GM13977 (cell line): ENCODE results near the gene DDR2.

Experiments used
- DNase-seq: peaks from one replicate; pipeline ENCODE4 v3.0.0; 2012; ENCODE audit warnings: low spot score
- in situ Hi-C: fragments of 300-500 bp; cut with MboI; formaldehyde crosslinking; loops from one replicate; pipeline ENCODE4 v1.12.0; 2022; ENCODE audit warnings: low sequenced_read_pairs, low pct_unique_long_range_greater_than_20kb, mixed read lengths, inconsistent platforms; ENCODE audit not compliant: unreplicated experiment
- TF ChIP-seq, protein P1 (sequence below): IDR thresholded peaks from 2 replicates; pipeline ENCODE4 v1.5.1; 2012; ENCODE audit warnings: mild to moderate bottlenecking, control low read depth; ENCODE audit not compliant: insufficient read depth; ENCODE audit errors: extremely low read depth, missing control alignments

DDR2 gene

DNA sequence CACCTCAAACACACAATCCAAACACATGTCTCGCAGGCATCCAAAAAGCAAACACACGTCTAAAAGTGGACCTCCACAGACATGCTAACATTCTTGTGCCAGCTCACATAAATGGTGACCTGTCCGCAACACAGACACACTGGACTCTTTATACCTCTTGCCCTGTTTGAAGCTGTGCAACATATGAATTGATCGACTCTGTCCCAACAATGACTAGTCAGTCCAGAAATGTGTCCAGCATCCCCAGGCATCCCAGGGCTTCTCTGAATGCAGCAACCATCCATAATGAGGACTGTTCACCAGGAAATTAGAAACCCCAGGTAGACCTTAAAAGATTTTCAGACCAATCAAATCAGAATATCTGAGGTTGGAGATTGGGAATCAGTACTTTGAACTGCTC is 3.2 kb downstream of the DDR2 start:
- TF ChIP-seq, protein P1, sequence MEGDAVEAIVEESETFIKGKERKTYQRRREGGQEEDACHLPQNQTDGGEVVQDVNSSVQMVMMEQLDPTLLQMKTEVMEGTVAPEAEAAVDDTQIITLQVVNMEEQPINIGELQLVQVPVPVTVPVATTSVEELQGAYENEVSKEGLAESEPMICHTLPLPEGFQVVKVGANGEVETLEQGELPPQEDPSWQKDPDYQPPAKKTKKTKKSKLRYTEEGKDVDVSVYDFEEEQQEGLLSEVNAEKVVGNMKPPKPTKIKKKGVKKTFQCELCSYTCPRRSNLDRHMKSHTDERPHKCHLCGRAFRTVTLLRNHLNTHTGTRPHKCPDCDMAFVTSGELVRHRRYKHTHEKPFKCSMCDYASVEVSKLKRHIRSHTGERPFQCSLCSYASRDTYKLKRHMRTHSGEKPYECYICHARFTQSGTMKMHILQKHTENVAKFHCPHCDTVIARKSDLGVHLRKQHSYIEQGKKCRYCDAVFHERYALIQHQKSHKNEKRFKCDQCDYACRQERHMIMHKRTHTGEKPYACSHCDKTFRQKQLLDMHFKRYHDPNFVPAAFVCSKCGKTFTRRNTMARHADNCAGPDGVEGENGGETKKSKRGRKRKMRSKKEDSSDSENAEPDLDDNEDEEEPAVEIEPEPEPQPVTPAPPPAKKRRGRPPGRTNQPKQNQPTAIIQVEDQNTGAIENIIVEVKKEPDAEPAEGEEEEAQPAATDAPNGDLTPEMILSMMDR = no peak
- in situ Hi-C loops = no loop called here
- DNase-seq = no peak

- TF ChIP-seq, protein P1 = no peak
- in situ Hi-C loops = no loop called here
- DNase-seq = peak; percentile 6
These were observed 7.5 kb downstream of the DDR2 start for GRCh38 chr1:162639718-162640117.

DNA sequence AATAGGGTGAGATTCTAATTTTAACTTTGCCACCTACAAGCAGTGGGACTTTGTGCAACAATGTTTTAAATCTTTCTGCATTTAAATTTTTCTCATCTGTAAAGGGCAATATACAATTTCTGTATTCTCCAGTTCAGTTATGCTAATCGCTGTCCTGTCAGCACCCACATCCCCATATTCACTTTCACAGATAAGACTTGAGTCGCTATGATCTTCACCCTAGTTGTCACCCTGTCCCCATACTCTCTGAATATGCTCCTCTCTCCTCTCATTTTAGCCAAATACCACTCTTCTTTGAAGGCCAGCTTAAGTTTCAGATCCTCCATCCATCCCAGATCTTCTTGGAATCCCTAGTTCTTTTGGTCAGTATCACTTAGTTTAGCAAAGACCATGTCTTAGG is 8.8 kb downstream of the DDR2 start:
- TF ChIP-seq, protein P1 = no peak
- DNase-seq = no peak
- in situ Hi-C loops = no loop called here

- DNase-seq = no peak
- in situ Hi-C loops = no loop called here
- TF ChIP-seq, protein P1 = no peak
These were observed 12.7 kb downstream of the DDR2 start for GRCh38 chr1:162644986-162645314.

DNA sequence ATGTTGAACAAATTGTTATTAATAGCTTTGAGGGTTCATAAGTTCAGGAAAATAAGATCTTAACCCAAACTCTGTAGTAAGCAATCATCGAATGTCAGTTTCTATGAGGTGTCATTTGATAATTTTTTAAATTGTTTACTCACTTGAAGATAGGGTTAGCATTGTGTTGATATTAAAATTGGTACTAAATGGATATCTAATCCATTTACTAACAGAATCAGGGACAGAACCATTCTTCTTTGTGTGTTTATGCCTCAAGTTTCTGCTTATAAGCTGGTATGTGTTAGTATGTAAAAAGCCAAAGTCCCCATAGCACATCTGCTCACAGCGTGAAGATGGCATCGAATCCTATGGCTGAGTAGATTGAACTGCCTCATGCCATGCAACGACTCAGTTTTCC is 13.4 kb downstream of the DDR2 start:
- no peak for DNase-seq
- TF ChIP-seq, protein P1 = no peak
- in situ Hi-C loops = no loop called here

DNA sequence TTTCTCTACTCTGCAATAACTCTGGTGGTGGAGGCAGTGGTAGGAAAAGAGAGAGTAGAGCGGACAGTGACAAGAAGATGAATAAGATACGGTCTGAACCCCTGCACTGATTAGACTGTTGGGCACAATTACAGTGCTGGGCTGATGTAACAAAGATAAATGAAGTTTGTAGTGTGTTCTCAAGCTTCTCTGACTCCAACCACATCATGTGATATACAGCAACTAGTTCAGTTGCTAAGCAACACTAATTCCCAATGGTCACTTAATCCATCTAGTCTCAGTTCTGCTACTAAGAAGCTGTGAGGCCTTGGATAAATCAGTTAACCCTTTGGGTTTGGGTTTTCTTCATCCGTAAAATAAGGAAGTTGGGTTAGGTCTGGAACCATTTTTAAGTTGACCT is 17.3 kb downstream of the DDR2 start:
- in situ Hi-C loops = no loop called here
- DNase-seq = no peak
- TF ChIP-seq, protein P1 = no peak
